GM03348 (cell line): ENCODE results near the gene SLC2A11.
A peak's percentile ranks its signal among the peaks of the same experiment; 100 is the strongest.
"Not testable (repeated sequence)": the region's sequence is repeated elsewhere in the genome, so short reads cannot be mapped to it uniquely, and the experiment has no call there.

Experiments used
- DNase-seq: peaks from one replicate; pipeline ENCODE4 v3.0.0; 2012; ENCODE audit warnings: low spot score

SLC2A11 gene

GRCh38 chr22:23847310-23847920 lies 10.3 kb upstream of the SLC2A11 start:
- no peak for DNase-seq

GRCh38 chr22:23847991-23848864 lies 9.4 kb upstream of the SLC2A11 start:
- no peak for DNase-seq

GRCh38 chr22:23849009-23850006 lies 8.4 kb upstream of the SLC2A11 start:
- DNase-seq: peak; percentile 92

DNA sequence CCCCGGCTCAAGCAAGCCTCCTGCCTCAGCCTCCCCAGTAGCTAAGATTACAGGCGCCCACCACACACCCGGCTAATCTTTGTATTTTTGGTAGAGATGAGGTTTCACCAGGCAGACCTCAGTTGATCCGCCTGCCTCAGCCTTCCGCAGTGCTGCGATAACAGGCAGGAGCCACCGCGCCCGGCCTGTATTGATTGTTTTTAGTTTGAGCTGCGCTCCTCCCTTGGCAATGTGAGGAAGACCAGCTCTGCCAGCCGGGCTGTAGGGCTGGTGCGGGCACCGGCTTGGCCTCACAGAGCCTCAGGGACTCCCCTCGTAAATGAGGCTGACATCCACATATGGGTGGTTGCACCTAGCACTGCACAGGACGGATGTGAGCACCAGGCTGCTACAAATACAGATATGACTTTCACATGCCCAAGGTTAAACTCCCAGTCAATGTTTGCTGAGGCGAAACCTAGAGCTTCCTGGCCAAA lies 7.5 kb upstream of the SLC2A11 start:
- DNase-seq: no peak

DNA sequence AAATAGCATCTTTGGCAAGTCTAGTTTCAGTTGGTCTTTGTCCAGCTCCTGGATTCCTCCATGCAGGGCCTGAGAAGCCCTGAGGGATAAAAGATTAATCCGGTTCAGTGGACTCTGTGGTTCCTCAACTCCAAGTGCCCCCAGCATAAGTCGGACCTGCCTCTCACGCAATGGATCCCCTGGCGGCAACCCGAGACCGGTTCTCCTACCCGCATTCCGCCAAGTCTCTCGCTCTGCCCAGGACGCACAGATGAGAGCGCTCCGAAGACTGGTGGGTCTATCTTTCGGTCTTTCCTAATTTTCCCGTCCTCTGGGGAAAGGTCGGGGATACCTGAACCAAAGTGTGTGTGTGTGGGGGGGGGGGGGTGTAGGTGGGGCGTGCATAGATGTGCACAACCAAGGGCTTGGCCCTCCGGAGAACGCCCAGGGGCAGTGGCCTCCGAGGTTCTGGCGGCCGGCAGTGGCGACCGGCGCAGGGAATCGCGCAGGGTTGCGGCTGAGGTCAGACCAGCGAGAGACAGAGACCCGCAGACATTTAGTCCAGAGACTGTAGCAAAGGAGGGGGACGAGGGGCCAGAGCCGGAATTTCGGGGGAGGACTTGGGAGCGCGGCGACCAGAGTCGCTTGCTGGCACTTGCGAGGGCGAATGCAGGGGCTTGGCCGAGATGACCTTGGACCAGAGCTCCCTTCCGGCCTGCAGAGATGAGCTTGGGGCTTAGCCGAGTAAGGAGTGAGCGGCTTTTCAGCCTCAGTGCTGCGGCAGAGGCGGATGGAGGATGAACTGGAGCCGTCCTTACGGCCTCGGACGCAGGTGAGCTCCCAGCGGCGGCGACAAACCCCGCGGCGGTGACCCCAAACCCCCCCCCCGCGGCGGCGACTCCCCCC lies 712 bp upstream of the SLC2A11 start:
- DNase-seq: peak; percentile 64

DNA sequence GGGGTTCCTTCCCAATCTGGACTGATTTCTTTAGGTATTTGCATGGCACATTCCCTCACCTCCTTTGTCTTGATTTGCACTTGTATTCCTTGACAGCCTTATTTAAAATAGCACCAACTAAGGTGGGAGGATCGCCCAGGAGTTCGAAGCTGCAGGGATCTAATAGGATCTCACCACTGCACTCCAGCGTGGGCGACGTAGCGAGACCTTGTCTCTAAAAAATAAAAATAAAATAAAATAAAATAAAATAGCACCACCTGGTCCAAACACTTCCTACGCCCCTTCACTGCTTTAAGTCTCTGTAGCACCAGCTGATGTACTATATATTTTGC lies 775 bp downstream of the SLC2A11 start:
- DNase-seq: no peak

- DNase-seq: no peak
Observed at GRCh38 chr22:23859201-23859600, 1.5 kb downstream of the SLC2A11 start.

DNA sequence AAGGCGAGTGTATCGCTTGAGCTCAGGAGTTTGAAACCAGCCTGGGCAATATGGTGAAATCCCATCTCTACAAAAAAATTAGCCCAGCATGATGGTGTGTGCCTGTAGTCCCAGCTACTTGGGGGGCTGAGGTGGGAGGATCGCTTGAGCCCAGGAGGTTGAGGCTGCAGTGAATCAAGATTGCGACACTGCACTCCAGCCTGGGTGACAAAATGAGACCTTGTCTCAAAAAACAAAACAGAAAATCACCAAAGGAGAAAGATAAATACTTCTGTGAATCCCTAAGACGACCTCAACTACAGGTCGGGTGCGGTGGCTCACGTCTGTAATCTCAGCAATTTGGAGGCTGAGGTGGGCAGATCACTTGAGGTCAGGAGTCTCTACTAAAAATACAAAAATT lies 2.5 kb downstream of the SLC2A11 start:
- DNase-seq: not testable (repeated sequence)

- DNase-seq: peak; percentile 62
Observed at GRCh38 chr22:23862103-23862502, 4.4 kb downstream of the SLC2A11 start.

DNA sequence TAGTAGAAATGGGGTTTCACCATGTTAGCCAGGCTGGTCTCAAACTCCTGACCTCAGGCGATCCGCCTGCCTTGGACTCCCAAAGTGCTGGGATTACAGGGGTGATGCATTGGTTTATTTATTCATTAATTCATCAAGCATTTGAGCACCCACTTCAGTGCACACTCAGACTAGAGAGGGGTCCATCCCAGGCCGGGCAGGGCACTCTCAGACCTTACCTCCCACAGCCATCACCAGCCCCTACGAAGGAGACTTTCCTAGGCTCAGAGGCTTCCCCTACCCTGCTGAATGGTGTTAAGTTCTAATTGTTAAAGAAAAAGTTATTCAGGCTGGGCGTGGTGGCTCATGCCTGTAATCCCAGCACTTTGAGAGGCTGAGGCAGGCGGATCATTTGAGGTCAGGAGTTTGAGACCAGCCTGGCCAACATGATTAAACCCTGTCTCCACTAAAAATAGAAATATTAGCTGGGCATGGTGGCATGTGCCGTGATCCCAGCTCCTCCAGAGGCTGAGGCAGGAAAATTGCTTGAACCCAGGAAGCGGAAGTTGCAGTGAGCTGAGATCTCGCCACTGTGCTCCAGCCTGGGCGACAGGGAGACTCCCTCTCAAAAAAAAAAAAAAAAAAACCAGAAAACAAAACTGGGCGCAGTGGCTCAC lies 7.0 kb downstream of the SLC2A11 start:
- not testable (repeated sequence) for DNase-seq

DNA sequence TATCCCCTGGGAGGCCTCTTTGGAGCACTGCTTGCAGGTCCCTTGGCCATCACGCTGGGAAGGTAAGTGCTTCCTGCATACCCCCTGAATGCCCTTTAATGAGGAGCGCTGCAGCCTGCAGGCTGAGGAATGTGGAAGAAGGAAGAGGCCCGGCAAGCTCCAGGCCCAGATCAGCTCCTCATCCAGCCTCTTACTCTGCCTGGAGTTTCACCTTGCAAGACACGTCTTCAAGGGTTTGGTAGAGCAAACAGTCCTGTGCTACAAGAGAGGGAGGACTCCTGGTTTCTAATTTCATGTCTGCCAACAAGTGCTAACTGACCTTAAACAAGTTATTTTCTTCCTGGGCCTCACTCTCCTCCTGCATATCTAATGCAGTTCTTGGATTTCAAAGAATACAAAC lies 10.9 kb downstream of the SLC2A11 start:
- DNase-seq: no peak

DNA sequence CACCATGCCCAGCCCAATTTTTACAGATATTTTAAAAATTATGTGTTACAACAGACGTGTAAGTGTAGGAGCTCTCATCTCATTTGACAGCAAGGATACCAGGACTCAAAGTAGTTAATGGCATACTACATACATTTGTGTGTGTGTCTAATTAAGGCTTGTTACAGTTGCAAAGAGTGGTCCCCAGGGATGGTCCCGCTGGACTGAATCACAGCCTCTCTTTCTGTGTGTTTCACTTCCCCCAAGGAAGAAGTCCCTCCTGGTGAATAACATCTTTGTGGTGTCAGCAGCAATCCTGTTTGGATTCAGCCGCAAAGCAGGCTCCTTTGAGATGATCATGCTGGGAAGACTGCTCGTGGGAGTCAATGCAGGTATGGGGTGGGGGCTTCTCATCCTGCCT lies 17.2 kb downstream of the SLC2A11 start:
- DNase-seq: no peak

GRCh38 chr22:23875801-23876200 lies 18.1 kb downstream of the SLC2A11 start:
- no peak for DNase-seq

DNA sequence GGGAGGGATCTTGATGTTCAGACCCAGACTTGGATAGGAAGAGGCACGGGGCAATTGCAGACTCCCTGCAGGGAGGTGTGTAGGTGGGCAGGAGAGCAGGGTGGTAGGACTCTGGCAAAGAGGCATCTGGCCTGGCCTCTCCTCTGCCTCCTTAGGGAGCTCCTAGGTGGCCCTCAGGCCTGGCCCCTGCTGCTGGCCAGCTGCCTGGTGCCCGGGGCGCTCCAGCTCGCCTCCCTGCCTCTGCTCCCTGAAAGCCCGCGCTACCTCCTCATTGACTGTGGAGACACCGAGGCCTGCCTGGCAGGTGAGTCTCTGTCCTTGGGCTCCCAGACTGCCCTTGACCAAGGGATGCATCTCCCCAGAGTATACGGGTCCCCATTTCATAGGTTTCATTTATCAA lies 19.9 kb downstream of the SLC2A11 start:
- DNase-seq: no peak

DNA sequence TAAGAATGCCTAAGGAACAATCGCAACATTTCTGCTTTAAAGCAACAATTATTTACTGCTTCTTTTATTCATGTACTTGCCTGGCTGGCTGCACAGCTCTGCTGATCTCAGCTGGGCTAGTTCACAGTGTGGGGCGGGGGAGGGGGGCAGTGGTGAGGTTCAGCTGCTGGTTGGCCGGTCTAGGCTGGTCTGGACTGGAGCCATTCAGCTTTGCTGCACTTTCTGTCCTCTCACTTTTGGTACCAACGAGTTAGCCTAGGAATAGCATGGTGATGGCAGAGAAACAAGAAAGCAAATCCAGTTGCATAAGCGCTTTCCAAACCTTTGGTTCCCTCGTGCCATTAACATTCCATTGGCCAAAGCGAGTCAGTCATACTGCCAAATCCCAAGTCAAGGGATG lies 20.5 kb downstream of the SLC2A11 start:
- no peak for DNase-seq

GRCh38 chr22:23882370-23882769 lies 24.7 kb downstream of the SLC2A11 start:
- DNase-seq: no peak

- DNase-seq: no peak
Observed at GRCh38 chr22:23883658-23884057, 26.0 kb downstream of the SLC2A11 start.

- no peak for DNase-seq
Observed at GRCh38 chr22:23884140-23884539, 26.5 kb downstream of the SLC2A11 start.

GRCh38 chr22:23888615-23889401 lies 31.1 kb downstream of the SLC2A11 start:
- DNase-seq: peak; percentile 49

- no peak for DNase-seq
Observed at GRCh38 chr22:23889620-23890019, 31.9 kb downstream of the SLC2A11 start.
